Muscle of leg (tissue), 11 donors: ENCODE results near the gene NODAL. TPM values are rescaled to one million over a fixed set of nuclear protein-coding genes. Genes with fewer than 3 reads are reported as not detected.

Source experiments
- DNase-seq: peaks from one replicate; pipeline ENCODE4 v3.0.0; 2013
- H3K27ac ChIP-seq: one replicate; pipeline ENCODE4 v1.5.1; 2013; ENCODE audit warnings: mild to moderate bottlenecking, low read length, control low read depth
- H3K27me3 ChIP-seq: one replicate; pipeline ENCODE4 v1.6.1; 2013; ENCODE audit warnings: low read length; ENCODE audit not compliant: control insufficient read depth, insufficient read depth
- H3K36me3 ChIP-seq: one replicate; pipeline ENCODE4 v1.6.1; 2013; ENCODE audit warnings: low read length; ENCODE audit not compliant: control insufficient read depth, insufficient read depth
- H3K4me1 ChIP-seq: one replicate; pipeline ENCODE4 v1.6.1; 2013; ENCODE audit warnings: low read length; ENCODE audit not compliant: control insufficient read depth, insufficient read depth
- H3K4me3 ChIP-seq: one replicate; pipeline ENCODE4 v1.5.1; 2013; ENCODE audit warnings: low read length, control low read depth
- H3K9me3 ChIP-seq: replicated peaks from 2 replicates; pipeline ENCODE4 v1.6.1; 2013; ENCODE audit warnings: low read depth, low read length; ENCODE audit not compliant: control insufficient read depth
- WGBS: methylation state at CpG from one replicate; pipeline ENCODE4 v1.1.5; 2013; ENCODE audit warnings: missing lambda C conversion rate; ENCODE audit not compliant: insufficient coverage; 5-methylcytosine and 5-hydroxymethylcytosine counted together
- polyA plus RNA-seq, 8 donors: library from polyadenylated mRNA; unstranded; fragments of 120-200 nt; gene quantifications; one replicate each; pipeline versions ENCODE4 v1.2.1 to v1.2.3, GENCODE V29; 2013; ENCODE audit warnings: inconsistent platforms in 1 of 8, low replicate concordance in 1 of 8; ENCODE audit not compliant: insufficient read length in 8 of 8, insufficient read depth in 1 of 8
- total RNA-seq: library from RNA; stranded (reverse); fragments of 120-200 nt; gene quantifications from one replicate; pipeline ENCODE4 v1.2.4, GENCODE V29; 2013

The NODAL gene
- total and polyA plus RNA-seq, 9 donors = 0.04 to 0.53 (median 0.22) TPM

DNA sequence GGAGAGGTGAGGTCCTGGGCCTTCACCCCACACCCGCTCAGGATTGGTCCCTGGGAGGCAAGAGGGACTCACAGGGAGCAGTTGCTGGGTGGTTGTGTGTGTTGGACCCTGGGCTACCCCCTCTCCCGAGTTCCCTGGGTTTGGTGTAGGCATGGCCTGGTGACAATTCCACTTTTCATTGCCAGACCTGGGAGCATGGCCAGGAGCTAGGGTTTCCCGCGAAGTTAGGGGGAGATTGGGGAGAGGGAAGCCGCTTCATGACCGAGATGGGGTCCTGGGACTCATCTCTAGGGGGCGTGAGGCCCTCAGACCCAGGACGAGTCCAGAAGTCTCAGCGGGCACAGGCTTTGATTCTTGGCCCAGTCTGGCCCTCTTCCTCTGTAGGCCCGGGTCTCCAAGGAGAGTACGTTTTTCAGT is 37.7 kb upstream of the NODAL start:
- 8% methylated on average over 6 of the region's 11 CpGs for whole genome bisulfite sequencing
- peak overlapping the region; percentile 62 for H3K27ac ChIP-seq
- H3K27me3 ChIP-seq = peaks cover 11% of the 10 kb centered on the region
- no peaks in the 10 kb centered on the region for H3K9me3 ChIP-seq
- no peak for DNase-seq
- peak overlapping the region; percentile 58 for H3K4me3 ChIP-seq
- H3K36me3 ChIP-seq = no peaks in the 10 kb centered on the region
- H3K4me1 ChIP-seq = peaks cover 65% of the 10 kb centered on the region

- Histone ChIP-seq H3K27ac (peak within 1 kb of the TSS; percentile 75), H3K4me1 (peaks cover 62% of the 10 kb centered on the region), H3K27me3 (peaks cover 11% of the 10 kb centered on the region), H3K36me3 (no peaks in the 10 kb centered on the region), H3K4me3 (peak within 1 kb of the TSS; percentile 58), H3K9me3 (no peaks in the 10 kb centered on the region)
- peak; percentile 92 for DNase-seq
- under 1% methylated on average over 84 of the region's 110 CpGs for WGBS
These were observed 37.0 kb upstream of the NODAL start, which contains the start of gene PALD1 for GRCh38 chr10:70478191-70479164. PALD1 (plus strand) TSS chr10:70478767; CDS start chr10:70525952, 47,185 bp downstream.

DNA sequence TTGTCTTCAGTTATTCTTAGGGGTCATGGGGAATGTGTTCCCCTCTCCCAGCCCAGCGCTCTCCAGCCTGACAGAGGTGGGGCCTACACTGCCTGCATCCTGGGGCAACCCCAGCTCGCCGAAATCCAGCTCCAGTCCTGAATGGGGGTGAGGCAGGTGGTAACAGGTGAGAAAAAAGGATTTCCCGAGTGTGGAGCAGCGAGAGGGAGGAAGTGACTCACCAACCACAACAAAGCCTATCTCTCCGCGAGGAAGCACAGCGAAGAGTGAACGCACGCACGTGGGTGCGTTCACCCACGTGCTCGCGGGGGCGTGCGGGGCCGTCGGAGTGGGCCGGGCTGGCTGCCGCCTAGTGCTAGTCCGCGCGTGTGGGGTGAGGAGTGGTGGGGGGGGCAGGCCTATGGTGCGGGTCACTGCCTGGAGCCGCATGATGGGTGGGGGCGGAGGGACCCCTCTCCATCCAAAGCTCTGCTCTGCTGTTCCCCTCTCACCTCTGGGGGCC is 36.2 kb upstream of the NODAL start:
- H3K27me3 ChIP-seq = peaks cover 11% of the 10 kb centered on the region
- no peaks in the 10 kb centered on the region for H3K36me3 ChIP-seq
- WGBS = 0% methylated on average over 8 of the region's 27 CpGs
- peak overlapping the region; percentile 58 for H3K4me3 ChIP-seq
- no peaks in the 10 kb centered on the region for H3K9me3 ChIP-seq
- DNase-seq = peak; percentile 43
- peak overlapping the region; percentile 17 for H3K27ac ChIP-seq
- peaks cover 54% of the 10 kb centered on the region for H3K4me1 ChIP-seq

GRCh38 chr10:70476249-70477035 is 35.0 kb upstream of the NODAL start:
- Histone ChIP-seq H3K4me3 (no peak overlapping the region), H3K9me3 (no peaks in the 10 kb centered on the region), H3K27me3 (peaks cover 13% of the 10 kb centered on the region), H3K36me3 (no peaks in the 10 kb centered on the region), H3K4me1 (peaks cover 43% of the 10 kb centered on the region), H3K27ac (no peak overlapping the region)
- no peak for DNase-seq
- WGBS = 78% methylated on average over 5 of the region's 7 CpGs

- Histone ChIP-seq H3K27me3 (peaks cover 13% of the 10 kb centered on the region), H3K27ac (no peak overlapping the region), H3K4me3 (no peak overlapping the region), H3K9me3 (no peaks in the 10 kb centered on the region), H3K36me3 (no peaks in the 10 kb centered on the region), H3K4me1 (peaks cover 36% of the 10 kb centered on the region)
- no peak for DNase-seq
- WGBS = no CpG with 5 or more reads among the region's 8 CpGs
These were observed 34.2 kb upstream of the NODAL start for GRCh38 chr10:70475661-70476060.

- peaks cover 13% of the 10 kb centered on the region for H3K27me3 ChIP-seq
- peak; percentile 66 for DNase-seq
- H3K27ac ChIP-seq = no peak overlapping the region
- no peaks in the 10 kb centered on the region for H3K9me3 ChIP-seq
- no peak overlapping the region for H3K4me3 ChIP-seq
- WGBS = no CpG with 5 or more reads among the region's 2 CpGs
- H3K36me3 ChIP-seq = no peaks in the 10 kb centered on the region
- H3K4me1 ChIP-seq = peaks cover 27% of the 10 kb centered on the region
These were observed 33.3 kb upstream of the NODAL start for GRCh38 chr10:70474780-70475179.

- no peak overlapping the region for H3K4me3 ChIP-seq
- no peak for DNase-seq
- H3K27me3 ChIP-seq = peaks cover 14% of the 10 kb centered on the region
- peaks cover 26% of the 10 kb centered on the region for H3K4me1 ChIP-seq
- H3K36me3 ChIP-seq = no peaks in the 10 kb centered on the region
- WGBS = 81% methylated on average over 7 of the region's 8 CpGs
- no peaks in the 10 kb centered on the region for H3K9me3 ChIP-seq
- no peak overlapping the region for H3K27ac ChIP-seq
These were observed 31.4 kb upstream of the NODAL start for GRCh38 chr10:70472799-70473454.

DNA sequence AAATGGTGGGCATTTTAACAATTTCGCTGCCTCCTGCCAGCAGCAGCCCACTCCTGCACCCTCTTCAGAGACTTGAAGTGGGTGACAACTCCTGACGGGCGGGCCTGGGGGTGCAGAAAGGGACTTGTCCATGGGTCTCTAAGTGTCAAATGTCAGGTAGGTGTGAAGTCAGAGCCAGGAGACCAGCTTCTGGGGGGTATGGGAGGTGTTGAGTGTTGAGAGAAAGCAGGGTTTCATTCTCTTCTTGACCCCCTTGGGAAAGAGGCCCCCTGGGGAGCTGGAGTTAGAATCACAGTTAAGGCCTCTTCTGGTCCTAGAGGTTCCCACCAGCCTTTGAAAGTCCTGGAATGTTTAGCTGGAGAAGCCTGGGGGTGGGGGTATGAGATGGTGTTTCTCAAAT is 25.5 kb upstream of the NODAL start:
- Histone ChIP-seq H3K9me3 (no peaks in the 10 kb centered on the region), H3K27me3 (peaks cover 9% of the 10 kb centered on the region), H3K4me3 (no peak overlapping the region), H3K36me3 (no peaks in the 10 kb centered on the region), H3K27ac (no peak overlapping the region), H3K4me1 (peaks cover 21% of the 10 kb centered on the region)
- WGBS = 78% methylated on average over 2 of the region's 3 CpGs
- DNase-seq = no peak

DNA sequence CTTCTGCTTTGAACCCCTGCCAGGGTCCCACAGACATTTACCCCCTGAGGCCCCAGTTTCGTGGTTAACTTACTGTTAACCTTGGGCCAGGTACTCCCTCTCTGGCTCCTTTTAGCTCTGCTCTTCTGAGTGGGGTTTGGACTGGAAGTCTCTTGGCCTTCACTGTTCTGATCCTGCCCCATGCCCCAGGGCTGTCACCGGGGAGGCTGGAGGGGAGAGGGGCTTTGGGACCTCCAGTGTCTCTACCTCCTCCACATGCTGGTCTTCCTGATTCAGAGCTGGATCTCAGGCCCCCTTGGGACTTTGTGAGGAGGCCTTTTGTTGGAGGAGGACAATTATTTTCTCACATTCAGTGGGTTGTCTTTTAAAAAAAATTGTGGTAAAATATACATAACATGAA is 24.4 kb upstream of the NODAL start:
- H3K27ac ChIP-seq = no peak overlapping the region
- no peaks in the 10 kb centered on the region for H3K36me3 ChIP-seq
- no peaks in the 10 kb centered on the region for H3K9me3 ChIP-seq
- DNase-seq = no peak
- WGBS = no CpG with 5 or more reads among the region's 2 CpGs
- peaks cover 9% of the 10 kb centered on the region for H3K27me3 ChIP-seq
- peaks cover 29% of the 10 kb centered on the region for H3K4me1 ChIP-seq
- no peak overlapping the region for H3K4me3 ChIP-seq
